HG03175 (cell line): Measurements from ENCODE around the gene AS3MT.
"Not testable (repeated sequence)": the region's sequence is repeated elsewhere in the genome, so short reads cannot be mapped to it uniquely, and the experiment has no call there.

ENCODE experiments used
- ATAC-seq: cut with Tn5 transposase; IDR thresholded peaks from one replicate; pipeline ENCODE4 v1.9.1; 2021; ENCODE audit warnings: mild to moderate bottlenecking, moderate library complexity; ENCODE audit not compliant: unreplicated experiment

AS3MT gene

DNA sequence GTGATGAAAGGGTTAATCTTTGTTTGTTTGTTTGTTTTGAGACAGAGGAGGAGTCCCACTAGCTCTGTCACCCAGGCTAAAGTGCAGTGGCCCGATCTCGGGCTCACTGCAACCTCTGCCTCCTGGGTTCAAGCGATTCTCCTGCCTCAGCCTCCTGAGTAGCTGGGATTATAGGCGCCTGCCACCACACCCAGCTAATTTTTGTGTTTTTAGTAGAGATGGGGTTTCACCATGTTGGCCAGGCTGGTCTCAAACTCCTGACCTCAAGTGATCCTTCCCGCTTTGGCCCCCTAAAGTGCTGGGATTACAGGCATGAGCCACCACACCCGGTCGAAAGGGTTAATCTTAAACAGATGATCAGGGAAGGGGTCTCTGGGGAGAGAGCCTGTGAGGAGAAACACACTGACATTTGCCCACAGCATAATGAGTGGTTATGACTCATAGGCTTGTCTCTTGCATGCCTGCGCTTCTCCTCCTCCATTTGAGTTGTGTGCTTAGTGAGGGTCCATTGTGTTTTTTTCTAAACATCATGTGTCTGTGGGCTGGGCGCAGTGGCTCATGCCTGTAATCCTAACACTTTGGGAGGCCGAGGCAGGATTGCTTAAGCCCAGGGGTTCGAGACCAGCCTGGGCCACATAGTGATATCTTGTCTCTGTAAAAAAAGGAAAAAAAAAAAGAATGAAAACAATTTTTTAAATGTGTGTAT lies 13.4 kb upstream of the AS3MT start:
- not testable (repeated sequence) for ATAC-seq

DNA sequence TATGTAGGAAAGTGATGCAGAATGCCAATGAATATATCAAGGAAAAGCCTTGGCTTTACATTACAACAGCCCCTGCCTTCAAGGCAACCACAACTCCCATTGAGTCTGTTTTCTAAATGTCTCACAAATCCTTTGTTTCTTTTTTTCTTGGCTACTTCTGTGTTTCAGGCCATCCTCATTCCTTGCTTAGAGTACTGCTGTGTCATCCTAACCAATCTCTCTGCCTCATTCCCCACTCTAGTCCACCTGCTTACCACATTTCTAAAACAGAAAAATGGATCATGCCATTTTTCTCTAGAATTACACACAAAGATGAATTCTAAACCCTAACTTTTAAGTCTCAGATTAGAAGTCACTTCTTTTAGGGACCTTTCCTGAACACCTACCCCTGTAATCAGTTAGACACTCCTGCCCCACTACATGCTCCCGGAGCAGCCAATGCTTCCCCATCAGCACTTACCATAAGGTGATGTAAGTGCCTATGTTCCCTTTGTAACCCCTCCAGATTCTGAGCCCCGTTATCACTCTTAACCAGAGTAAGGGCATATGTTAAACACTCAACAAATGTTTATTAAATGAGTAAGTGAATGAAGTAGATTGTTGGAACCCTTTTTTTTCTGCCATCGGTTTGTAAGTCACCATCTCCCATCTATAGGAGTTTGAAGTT lies 12.4 kb upstream of the AS3MT start:
- no peak for ATAC-seq

DNA sequence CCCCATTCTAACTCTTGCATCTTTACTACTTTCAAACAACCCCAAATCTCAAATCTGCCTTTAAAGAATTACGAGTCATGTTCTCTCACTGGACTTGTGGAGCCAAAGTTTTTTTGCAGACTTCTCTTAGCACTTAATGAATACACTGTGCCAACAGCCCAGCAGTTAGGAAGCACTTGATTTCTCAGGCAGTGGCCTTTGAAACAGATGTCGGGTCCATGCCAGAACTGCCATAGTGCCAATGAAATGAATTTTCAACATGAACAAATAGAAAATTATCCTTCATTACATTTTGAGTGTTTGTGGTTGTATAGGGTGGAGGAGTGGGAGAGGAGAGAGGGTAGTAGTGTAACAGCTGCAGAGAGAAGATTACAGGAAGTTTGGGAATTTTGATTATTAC lies 9.4 kb upstream of the AS3MT start:
- no peak for ATAC-seq

DNA sequence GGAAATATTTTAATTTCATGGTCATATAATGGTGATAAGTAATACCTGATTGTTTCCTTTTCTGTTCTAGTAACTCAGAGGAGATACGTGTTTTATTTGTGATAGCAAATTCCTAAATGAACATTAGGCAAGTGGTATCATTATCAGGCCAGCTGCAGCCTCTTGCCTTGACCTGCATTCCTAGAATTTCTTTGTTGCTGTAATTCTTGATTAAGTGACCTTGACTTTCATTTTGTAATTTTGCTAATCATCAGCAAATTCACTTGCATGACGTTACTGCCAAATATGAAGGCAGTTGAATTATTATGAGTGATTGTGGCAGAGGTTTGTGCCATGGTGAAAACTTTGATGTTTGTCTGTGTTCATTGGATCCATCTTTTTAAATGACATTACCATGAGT lies 5.6 kb upstream of the AS3MT start:
- no peak for ATAC-seq

DNA sequence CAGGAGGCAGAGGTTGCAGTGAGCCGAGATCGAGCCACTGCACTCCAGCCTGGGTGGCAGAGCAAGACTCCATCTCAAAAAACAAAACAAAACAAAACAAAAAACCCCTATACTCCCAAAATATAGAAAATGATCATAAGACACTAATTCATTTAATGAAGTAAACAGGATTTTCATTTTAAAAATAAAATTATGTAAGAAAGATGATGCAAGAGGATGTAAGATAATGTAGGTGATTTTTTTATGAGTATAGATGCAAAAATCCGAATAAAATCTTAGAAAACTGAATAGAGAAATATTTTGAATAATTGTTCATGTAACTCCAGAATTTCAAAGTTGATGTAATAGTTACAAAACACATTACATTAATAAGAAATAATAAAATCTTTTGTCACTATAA lies 3.6 kb upstream of the AS3MT start:
- no peak for ATAC-seq

DNA sequence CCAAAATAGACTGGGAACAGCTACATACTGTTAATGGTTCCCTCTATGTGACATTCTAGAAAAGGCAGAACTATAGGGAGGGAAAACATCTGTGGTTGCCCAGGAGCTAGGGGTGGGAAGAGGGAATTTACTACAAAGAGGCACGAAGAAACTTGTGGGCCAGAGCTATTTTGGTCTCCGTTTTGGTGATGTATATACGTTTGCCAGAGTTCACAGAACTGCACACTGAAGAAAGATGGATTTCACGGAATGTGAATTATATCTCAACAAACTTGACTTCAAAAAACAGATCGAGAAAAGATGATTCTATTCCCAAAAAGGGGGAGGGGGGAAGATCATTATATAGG lies 386 bp upstream of the AS3MT start:
- no peak for ATAC-seq

DNA sequence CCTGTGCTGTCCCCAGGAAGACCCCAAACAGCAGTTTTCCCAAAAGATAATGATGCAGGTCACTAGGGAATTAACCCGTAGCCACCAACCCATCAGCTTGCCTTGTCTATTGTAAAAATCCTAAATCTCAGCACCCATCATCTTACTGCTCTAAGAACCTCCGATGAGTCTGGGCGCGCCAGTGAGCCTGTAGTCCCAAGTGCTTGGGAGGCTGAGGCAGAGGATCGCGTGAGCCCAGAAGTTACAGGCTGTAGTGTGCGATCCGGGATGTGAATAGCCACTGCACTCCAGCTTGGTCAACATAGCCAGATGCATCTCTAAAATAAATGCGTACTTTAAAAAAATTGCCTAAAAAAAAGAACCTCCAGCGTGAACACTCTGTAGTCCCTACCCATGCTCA lies 951 bp downstream of the AS3MT start:
- no peak for ATAC-seq

DNA sequence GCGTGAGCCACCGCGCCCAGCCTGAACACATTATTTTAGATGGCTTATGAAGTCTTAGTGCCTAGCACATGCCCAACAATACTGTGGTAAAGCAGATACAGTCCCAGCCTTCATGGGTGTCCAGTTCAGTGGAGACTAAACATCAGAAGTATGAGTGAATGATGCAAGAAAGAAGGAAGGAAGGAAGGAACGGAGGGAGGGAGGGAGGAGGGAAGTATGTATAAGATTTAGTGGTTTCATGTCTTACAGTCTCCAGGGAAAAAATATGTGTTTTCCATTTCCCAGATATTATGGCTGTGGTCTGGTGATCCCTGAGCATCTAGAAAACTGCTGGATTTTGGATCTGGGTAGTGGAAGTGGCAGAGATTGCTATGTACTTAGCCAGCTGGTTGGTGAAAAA lies 2.9 kb downstream of the AS3MT start:
- ATAC-seq: no peak

DNA sequence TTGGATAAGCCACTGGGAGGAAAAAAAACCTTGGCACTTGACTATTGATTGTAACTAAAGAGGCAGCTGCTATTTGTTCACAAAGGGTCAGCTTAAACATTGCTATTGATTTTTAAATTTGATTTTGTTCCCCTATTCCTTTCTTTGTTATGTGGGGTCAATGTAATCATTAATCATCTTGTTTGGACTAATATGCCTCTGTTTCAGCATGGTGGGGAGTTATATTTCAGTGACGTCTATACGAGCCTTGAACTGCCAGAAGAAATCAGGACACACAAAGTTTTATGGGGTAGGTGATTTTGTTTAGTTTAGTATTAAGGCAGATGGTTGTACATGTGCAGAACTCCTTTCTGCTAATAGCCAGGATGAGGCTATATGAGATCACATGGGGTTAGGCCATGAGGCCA lies 7.5 kb downstream of the AS3MT start:
- ATAC-seq: no peak

DNA sequence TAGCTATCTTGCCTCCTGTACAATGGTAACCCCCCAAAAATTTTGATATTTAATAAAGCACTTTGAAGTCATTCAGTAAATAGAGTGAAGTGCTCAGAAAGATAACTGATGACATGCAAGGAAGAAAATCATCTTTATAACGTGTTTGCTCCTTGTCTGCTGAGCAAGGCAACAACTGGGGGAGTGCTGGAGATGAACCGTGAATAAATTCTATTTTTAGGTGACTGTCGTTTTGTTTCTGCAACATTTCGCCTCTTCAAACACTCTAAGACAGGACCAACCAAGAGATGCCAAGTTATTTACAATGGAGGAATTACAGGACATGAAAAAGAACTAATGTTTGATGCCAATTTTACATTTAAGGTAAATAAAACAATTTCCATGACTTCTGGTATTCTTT lies 9.4 kb downstream of the AS3MT start:
- no peak for ATAC-seq

DNA sequence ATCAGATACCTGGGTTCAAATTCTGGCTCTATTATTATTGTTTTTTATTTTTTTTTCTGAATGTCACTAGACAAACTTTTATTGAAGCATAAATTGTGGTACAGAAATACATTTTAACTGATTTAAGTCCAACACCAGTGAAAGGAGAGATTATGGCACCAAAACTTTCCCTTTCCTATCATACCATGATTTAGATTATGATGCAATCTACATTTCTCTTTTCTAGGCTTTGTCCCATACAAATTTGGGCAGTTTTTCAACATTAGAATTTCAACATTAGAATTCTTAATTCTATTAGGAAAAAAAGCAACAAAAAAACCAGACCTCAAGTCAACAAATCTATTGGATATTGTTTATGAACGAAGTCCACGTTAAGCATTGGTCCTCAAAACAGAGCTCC lies 11.0 kb downstream of the AS3MT start:
- ATAC-seq: no peak

DNA sequence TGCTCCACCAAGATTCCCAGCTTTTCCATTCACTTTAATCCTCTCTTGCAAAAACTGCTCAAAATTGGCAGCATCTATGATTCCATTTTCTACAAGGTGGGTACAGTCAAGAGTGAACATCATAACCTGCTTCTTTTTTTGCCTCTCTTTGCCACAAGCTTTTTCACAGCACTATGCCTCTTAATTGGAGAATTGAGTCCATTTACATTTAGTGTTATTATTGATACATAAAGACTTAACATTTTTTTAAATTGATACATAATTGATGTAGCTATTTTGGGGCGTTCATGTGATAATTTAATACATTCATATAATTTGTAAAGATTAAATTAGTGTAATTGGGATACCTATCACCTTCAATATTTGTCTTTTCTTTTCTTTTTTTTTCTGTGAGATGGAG lies 18.8 kb downstream of the AS3MT start:
- no peak for ATAC-seq

DNA sequence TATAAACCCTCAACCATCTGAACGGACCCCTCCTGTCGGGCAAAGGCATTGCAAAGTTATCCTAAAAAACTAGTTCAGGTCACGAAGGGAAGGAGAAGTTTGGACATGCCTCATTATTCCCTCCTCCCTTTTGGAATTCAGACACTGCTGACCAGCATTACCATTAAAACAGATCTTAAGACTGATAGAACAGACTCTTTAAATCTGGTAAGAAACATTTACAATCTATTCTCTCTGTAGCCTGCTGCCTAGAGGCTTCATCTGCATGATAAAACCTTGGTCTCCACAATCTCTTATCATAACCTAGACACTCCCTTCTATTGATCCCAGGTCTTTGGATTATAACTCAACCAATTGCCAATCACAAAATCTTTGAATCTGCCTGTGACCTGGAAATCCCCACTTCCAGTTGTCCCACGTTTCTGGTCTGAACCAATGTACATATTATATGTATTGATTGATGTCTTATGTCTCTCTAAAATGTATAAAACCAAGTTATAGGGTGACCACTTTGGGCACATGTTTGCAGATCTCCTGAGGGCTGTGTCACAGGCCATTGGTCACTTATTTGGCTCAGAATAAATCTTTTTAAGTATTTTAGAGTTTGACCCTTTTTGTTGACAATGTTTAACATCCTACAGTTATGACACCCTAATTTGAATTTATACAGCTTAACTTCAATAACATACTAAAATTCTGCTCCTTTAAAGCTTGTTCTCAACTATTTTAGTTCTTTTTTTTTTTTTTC lies 25.4 kb downstream of the AS3MT start:
- ATAC-seq: no peak

DNA sequence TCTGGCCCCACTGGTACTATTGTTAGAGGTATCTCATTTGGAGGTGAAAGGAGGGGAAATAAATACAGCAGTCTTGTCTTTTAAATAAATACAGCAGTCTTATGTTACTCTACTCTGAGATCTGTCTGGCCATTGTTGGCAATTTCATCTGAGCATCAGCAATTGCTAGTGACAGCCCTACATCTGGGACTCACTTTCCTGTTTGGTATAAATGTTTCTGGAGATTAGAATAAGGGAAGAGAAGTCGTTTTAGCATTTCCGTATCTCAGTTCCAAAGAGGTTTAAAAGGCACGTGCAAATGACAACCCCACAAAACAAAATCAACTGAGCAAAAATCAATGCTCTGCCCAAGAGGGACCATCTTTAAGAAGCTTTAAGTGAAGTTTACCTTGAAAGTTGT lies 30.7 kb downstream of the AS3MT start:
- no peak for ATAC-seq

DNA sequence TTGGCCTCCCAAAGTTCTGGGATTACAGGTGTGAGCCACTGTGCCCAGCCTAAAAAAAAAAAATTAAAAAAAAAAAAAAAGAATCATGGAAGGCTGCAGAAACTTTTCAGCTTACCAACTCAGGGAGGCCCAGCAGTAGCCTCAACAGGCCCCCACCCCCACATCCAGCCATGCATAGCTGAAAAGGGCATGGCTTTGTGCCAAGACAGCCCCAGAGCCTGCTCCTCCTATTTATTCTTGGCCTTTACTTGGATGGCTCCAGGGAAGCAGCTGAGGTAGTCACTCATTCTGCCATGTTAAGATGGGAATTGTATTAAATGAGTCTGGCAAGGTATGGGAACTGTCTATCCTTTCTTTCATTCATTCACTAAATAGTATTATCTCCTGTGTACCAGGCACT lies 35.1 kb downstream of the AS3MT start:
- no peak for ATAC-seq

DNA sequence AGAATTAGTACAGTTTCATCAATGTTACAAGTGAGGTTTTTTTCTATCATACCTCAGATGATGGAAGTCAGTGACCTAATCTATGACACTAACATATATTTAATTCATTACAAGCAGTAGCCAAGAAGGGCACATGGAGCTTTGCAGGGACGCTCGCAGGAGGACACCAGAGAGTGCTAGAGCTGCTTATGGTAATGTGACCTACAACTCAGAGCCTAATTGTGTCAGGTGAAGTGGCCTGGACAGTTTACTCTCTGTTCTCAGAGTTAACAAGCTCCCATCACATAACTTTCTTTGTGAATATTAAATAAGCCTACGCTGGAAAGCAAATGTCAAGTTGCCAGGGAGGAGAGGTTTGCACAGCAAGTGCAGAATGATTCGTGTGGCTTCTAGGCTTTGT lies 37.2 kb downstream of the AS3MT start:
- no peak for ATAC-seq

DNA sequence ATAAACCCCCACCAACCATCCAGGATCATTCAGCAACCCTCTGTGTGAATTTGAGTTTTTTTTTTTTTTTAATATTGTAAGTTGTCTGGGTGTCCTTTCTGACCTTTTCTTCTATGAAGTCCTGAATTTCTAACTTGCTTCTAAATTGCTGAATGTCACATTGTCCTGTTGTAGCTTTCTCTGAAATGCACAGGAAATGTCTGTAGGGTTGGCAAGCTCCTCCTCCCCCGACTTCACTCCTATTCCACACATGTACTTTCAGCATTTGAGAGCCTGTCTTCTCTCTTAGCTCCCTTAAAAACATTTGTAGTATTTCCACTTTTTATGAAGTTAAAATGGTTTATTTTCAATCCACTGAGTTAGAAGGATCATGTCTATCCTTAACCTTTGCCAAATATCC lies 45.5 kb downstream of the AS3MT start:
- ATAC-seq: no peak

DNA sequence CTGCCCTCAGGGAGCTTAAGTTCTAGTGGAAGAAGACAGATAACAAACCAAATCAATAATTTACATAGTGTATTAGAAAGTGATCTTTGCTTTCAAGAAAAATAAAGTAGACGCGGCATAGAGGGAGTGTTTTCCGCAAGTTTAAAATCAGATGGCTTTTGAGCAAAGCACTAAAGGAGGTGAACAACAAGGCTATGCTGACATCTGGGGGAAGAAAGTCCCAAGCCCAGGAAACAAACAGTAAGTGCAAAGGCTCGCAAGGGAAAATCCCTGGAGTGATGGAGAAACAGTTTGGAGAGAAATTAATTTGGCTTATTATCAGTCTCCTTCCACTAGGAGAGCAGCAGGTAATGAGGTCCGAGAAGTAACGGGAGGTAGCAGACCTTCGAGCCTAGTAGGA lies 46.9 kb downstream of the AS3MT start:
- ATAC-seq: no peak

DNA sequence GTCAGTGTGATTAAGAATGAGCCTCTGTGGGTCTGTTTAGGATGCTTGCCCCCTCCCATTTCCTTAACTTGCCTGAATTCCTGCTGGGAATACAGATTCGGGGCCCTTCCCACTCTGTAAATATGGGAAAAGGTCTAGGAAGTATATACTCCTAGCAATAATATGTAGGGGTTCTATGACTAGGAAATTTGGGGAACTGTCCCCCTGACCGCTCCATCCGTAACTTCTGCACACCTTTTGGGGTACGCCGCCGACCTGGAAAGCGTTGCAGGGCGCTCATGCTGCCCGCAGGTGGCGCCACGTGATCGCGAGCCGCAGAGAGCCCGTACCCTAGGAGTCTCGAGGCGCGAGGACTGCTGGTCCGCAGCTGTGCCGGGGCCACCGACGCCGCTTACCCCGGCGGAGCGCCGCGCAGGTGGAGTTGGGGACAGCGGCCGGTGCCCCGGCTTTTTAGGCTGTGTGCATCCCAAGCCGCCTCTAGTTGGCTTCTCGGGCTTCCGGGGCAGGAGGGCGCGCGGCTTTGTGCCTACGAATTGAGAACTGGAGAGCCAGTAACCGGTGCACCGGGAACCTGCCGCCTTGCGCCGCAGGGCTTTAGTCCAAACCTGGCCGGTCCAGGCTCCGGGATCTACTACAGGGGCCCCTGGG lies 48.2 kb downstream of the AS3MT start:
- ATAC-seq: peak; percentile 51

DNA sequence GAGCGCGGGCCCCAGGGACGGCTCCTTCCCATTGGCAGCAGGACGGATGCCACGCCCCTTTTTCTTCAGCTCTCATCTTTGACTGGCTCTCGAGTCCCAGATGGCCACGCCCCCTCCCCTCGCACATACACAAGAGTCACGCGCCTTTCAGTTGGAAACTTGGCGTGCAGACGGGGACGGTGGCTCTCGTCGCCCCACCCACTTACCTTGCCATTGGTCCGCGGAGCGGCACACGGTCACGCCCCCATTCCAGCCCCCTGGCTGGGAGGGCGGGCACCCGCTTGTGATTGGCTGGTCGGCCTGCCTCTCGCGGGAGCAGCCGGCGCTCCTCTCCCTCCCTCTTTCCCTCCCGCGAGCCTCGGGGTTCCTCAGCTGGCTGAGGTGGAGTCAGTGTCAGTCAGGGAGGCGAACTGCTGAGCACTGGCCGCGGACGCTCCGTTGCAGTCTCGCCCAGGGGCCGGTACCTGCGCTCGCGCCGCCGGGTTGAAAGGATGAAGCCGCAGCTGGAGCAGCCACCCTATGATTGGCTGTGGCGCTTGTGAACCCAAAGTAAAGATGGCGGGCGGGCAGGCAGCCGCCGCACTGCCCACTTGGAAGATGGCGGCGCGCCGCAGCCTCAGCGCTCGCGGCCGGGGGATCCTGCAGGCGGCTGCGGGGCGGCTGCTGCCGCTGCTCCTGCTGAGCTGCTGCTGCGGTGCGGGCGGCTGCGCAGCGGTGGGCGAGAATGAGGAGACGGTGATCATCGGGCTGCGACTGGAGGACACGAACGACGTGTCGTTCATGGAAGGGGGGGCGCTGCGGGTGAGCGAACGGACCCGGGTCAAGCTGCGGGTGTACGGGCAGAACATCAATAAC lies 48.9 kb downstream of the AS3MT start, which contains the start of gene CNNM2:
CNNM2 (plus strand) TSS at position 333 of the 855 bp plus-strand sequence; CDS start at position 520, 187 bp downstream.
- ATAC-seq: peak; percentile 89

DNA sequence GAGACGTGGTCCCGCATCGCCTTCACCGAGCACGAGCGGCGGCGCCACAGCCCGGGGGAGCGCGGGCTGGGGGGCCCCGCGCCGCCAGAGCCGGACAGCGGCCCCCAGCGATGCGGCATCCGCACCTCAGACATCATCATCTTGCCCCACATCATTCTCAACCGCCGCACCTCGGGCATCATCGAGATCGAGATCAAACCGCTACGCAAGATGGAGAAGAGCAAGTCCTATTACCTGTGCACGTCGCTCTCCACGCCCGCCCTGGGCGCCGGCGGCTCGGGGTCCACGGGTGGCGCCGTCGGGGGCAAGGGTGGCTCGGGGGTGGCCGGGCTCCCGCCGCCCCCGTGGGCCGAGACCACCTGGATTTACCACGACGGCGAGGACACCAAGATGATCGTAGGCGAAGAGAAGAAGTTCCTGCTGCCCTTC lies 49.6 kb downstream of the AS3MT start:
- no peak for ATAC-seq
